Stomach smooth muscle (tissue), 2 donors: ENCODE data around the gene BORCS6.

Source experiments
- H3K27ac ChIP-seq: one replicate; pipeline ENCODE4 v1.7.0; 2013; ENCODE audit warnings: mild to moderate bottlenecking, low read length, inconsistent platforms
- H3K27me3 ChIP-seq, 2 donors: one replicate each; pipeline ENCODE4 v1.7.0; 2013; ENCODE audit warnings: low read length in 2 of 2; ENCODE audit not compliant: insufficient read depth in 2 of 2, control insufficient read depth in 1 of 2
- H3K36me3 ChIP-seq, 2 donors: one replicate each; pipeline ENCODE4 v1.7.0; 2013; ENCODE audit warnings: low read length in 2 of 2; ENCODE audit not compliant: control insufficient read depth in 2 of 2, insufficient read depth in 2 of 2
- H3K4me1 ChIP-seq: one replicate; pipeline ENCODE4 v1.7.0; 2013; ENCODE audit warnings: low read length; ENCODE audit not compliant: control insufficient read depth, insufficient read depth
- H3K4me3 ChIP-seq, 2 donors: one replicate each; pipeline ENCODE4 v1.7.0; 2013; ENCODE audit warnings: low read length in 2 of 2
- H3K9ac ChIP-seq, 2 donors: one replicate each; pipeline ENCODE4 v1.7.0; 2013; ENCODE audit warnings: low read length in 2 of 2, mild to moderate bottlenecking in 1 of 2
- H3K9me3 ChIP-seq, 2 donors: one replicate each; pipeline ENCODE4 v1.7.0; 2013; ENCODE audit warnings: low read length in 2 of 2; ENCODE audit not compliant: control insufficient read depth in 2 of 2
- donor health status: healthy.
- donor health status: Pancreatic carcinoma.

The BORCS6 gene

GRCh38 chr17:8138672-8139371 lies 51.2 kb downstream of the BORCS6 start:
- peaks cover 38 to 43% of the 10 kb centered on the region in 2 donors for H3K36me3 ChIP-seq
- H3K27ac ChIP-seq = peak overlapping the region; percentile 86
- H3K27me3 ChIP-seq = no peaks in the 10 kb centered on the region
- no peaks in the 10 kb centered on the region for H3K9me3 ChIP-seq
- H3K4me3 ChIP-seq = peak overlapping the region; percentile 48 to 63
- peaks cover 16% of the 10 kb centered on the region for H3K4me1 ChIP-seq
- peak overlapping the region; percentile 65 to 71 for H3K9ac ChIP-seq

- H3K4me1 ChIP-seq = peaks cover 16% of the 10 kb centered on the region
- H3K4me3 ChIP-seq = peak overlapping the region; percentile 47 to 63
- peak overlapping the region; percentile 55 to 57 for H3K9ac ChIP-seq
- H3K27ac ChIP-seq = peak overlapping the region; percentile 86
- no peaks in the 10 kb centered on the region for H3K27me3 ChIP-seq
- peaks cover 36 to 40% of the 10 kb centered on the region in 2 donors for H3K36me3 ChIP-seq
- H3K9me3 ChIP-seq = no peaks in the 10 kb centered on the region
Measured at GRCh38 chr17:8138374-8138671, 51.7 kb downstream of the BORCS6 start.
